Aorta (tissue), 5 donors: ENCODE results near the gene CTSZ. TPM values are rescaled to one million over a fixed set of nuclear protein-coding genes. Genes with fewer than 3 reads are reported as not detected.

Source experiments
- ATAC-seq: fragments of 200-7000 bp; cut with Tn5 transposase; one replicate; pipeline ENCODE4 v1.9.1; 2022; ENCODE audit warnings: moderate library complexity; ENCODE audit not compliant: low FRiP score
- DNase-seq, 2 donors: peaks; one replicate each; pipeline ENCODE4 v3.0.0-alpha.2; 2020
- H3K27ac ChIP-seq, 2 donors: one replicate each; pipeline ENCODE4 v1.5.1; 2013; ENCODE audit warnings: low read length in 2 of 2, mild to moderate bottlenecking in 2 of 2, moderate library complexity in 2 of 2, control low read depth in 1 of 2, inconsistent platforms in 1 of 2, low read depth in 1 of 2
- H3K27me3 ChIP-seq, 2 donors: one replicate each; pipeline ENCODE4 v1.6.1; 2013; ENCODE audit warnings: control low read depth in 1 of 2, low read length in 1 of 2, mild to moderate bottlenecking in 1 of 2, moderate library complexity in 1 of 2; ENCODE audit not compliant: insufficient read depth in 2 of 2, control insufficient read depth in 1 of 2
- H3K36me3 ChIP-seq, 2 donors: one replicate each; pipeline ENCODE4 v1.6.1; 2013; ENCODE audit warnings: control low read depth in 1 of 2, low read length in 1 of 2, mild to moderate bottlenecking in 1 of 2; ENCODE audit not compliant: insufficient read depth in 2 of 2, control insufficient read depth in 1 of 2
- H3K4me1 ChIP-seq, 2 donors: one replicate each; pipeline ENCODE4 v1.6.1; 2013; ENCODE audit warnings: low read length in 2 of 2, control low read depth in 1 of 2, mild to moderate bottlenecking in 1 of 2, moderate library complexity in 1 of 2; ENCODE audit not compliant: insufficient read depth in 2 of 2, control insufficient read depth in 1 of 2
- H3K4me3 ChIP-seq, 2 donors: one replicate each; pipeline ENCODE4 v1.5.1; 2013; ENCODE audit warnings: low read length in 2 of 2, control low read depth in 1 of 2, mild to moderate bottlenecking in 1 of 2
- H3K9me3 ChIP-seq: one replicate; pipeline ENCODE4 v1.6.1; 2013; ENCODE audit warnings: mild to moderate bottlenecking, low read length; ENCODE audit not compliant: control insufficient read depth
- WGBS, 2 donors: extraction: QIAGEN DNeasy Blood & Tissue Kit; methylation state at CpG; one replicate each; pipeline ENCODE4 v1.1.7; 2013; 5-methylcytosine and 5-hydroxymethylcytosine counted together
- intact Hi-C, 2 donors: fragments of 100-400 bp; cut with DNase I; formaldehyde crosslinking; loops; one replicate each; pipeline versions ENCODE4 v1.14.2 to v1.15.0; 2022
- polyA plus RNA-seq, 2 donors: library from polyadenylated mRNA; stranded (reverse); fragments of 200-250 nt; gene quantifications; one replicate each; pipeline ENCODE4 v1.2.3, GENCODE V29; 2013
- total RNA-seq, 2 donors: library from RNA; stranded (reverse); fragmentation: NEBNext Ultra II Directional; extraction: Animal tissue kit (Norgen Biotek cat#: 25700); gene quantifications; one replicate each; pipeline ENCODE4 v1.2.1, GENCODE V29; 2021
- donor health status: healthy with polysubstance abuse.
- donor health status: Bipolar disorder and iron deficiency.
- donor health status: DM: no; HTN: no; CAD: no.
- donor health status: DM: no; HTN: no; CAD: no.
- donor health status: DM: yes; HTN: yes; CAD: no.

Gene CTSZ
- total and polyA plus RNA-seq, 4 donors = 183 to 350 (median 270) TPM

DNA sequence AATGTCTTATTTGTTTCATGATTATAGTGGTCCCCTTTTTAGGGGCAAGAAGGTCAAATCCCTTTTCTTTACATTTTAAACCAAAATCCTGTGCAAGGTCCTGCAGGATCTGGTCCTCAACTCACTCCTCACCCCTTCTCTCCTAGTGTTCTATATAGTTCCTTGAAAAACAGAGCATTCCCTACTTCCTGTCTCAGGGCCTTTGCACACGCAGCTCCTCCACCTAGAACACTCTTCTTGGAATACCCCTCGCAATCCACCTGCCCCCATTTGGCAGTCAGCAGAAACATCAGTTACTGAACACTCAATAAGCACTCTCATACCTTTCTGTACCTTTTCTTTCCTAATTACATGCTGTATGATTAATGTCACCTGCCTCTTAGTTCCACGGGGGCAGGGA is 28.3 kb upstream of the CTSZ start:
- Histone ChIP-seq H3K4me1 (no peaks in the 10 kb centered on the region), H3K27me3 (no peaks in the 10 kb centered on the region), H3K4me3 (no peak overlapping the region), H3K27ac (no peak overlapping the region), H3K36me3 (peaks cover 8% of the 10 kb centered on the region in 2 donors), H3K9me3 (no peaks in the 10 kb centered on the region)
- WGBS, 2 donors = 97 to 99% methylated on average over 3 of the region's 3 CpGs
- intact Hi-C loops = no loop called here
- no peak for DNase-seq
- no peak for ATAC-seq

DNA sequence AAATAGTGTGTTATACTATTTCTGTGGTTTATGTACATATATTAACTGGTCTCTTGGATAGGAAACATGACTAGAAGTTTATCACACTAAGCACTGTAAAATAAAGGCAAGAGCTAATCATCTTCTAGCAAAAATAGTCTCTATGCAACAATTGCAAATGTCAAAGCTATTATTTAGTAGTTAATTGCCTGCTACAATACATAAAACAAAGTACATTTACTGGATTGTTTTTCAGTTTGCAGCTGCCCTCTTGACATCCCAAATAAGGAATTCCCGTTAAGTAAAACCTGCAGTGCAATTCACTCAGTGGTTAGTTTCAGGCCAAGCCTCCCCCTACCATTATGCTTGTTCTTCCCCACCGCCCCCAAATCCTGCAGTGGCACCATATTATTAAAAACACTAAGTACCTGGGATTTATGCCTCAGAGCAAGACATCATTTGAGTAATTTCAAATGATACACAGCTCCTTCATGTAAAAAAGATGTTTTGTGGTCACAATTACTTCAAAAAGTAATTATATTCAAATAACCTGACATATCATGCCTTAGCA is 26.6 kb upstream of the CTSZ start:
- Histone ChIP-seq H3K27ac (no peak overlapping the region), H3K27me3 (no peaks in the 10 kb centered on the region), H3K4me3 (no peak overlapping the region), H3K36me3 (peaks cover 8% of the 10 kb centered on the region in 2 donors), H3K4me1 (peaks cover 0 to 5% of the 10 kb centered on the region in 2 donors), H3K9me3 (no peaks in the 10 kb centered on the region)
- WGBS, 2 donors = 90 to 92% methylated on average over 2 of the region's 2 CpGs
- DNase-seq = no peak
- intact Hi-C loops = loop anchor here (5.0 kb wide), 2 partner anchors 36 to 141 kb away; no protein-coding TSS in a partner anchor
- ATAC-seq = no peak

DNA sequence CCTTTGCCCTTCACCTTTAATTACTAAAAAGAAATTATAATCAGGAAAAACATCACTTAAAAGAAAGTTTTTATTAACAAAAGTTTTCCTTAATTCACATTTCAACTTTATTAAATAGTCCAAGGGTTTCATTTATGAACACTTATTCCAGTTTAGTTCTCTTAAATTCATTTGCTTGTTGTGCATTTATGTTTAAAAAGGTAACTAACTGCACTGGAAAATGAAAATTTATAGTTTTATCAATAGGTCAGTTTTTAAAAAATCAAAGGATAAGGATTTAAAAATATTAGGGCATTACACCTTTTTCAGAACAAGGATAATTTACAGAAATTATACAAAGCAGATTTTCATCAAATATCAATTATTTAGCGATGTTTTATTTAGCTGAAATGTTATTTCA is 26.0 kb upstream of the CTSZ start:
- H3K27me3 ChIP-seq = no peaks in the 10 kb centered on the region
- DNase-seq (no peak), ATAC-seq (no peak)
- H3K9me3 ChIP-seq = no peaks in the 10 kb centered on the region
- intact Hi-C loops = loop anchor here (5.0 kb wide), 2 partner anchors 36 to 141 kb away; no protein-coding TSS in a partner anchor
- H3K27ac ChIP-seq = no peak overlapping the region
- peaks cover 0 to 5% of the 10 kb centered on the region in 2 donors for H3K4me1 ChIP-seq
- no peak overlapping the region for H3K4me3 ChIP-seq
- 98% methylated on average over 1 of the region's 1 CpG for WGBS, 2 donors
- peaks cover 8% of the 10 kb centered on the region in 2 donors for H3K36me3 ChIP-seq

DNA sequence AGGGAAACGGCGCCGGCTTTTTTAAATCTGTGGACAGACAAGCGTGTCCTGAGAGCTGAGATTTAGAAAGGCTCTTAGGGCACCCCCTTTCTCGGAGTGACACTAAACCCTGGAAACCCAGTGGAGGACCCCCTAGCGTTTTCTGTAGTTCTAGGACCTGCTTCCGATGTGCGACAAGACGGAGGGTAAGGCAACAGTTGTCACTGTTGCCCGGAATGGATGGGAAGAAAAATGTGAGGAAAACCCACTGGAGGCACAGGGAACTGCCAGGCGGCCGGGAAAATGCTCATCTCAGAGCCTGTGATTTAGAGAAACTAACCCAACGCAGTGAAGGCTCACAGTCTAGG is 25.6 kb upstream of the CTSZ start:
- intact Hi-C loops = loop anchor here (5.0 kb wide), 2 partner anchors 35 to 140 kb away; no protein-coding TSS in a partner anchor
- DNase-seq = no peak
- Histone ChIP-seq H3K4me3 (peak overlapping the region; percentile 52 to 63), H3K36me3 (peaks cover 8% of the 10 kb centered on the region in 2 donors), H3K27me3 (no peaks in the 10 kb centered on the region), H3K9me3 (no peaks in the 10 kb centered on the region), H3K27ac (peak overlapping the region; percentile 24 to 71), H3K4me1 (peaks cover 0 to 5% of the 10 kb centered on the region in 2 donors)
- WGBS, 2 donors = 1% methylated on average over 13 of the region's 13 CpGs
- peak; percentile 2 for ATAC-seq

- intact Hi-C loops = loop anchor here (5.0 kb wide), 2 partner anchors 35 to 140 kb away; no protein-coding TSS in a partner anchor
- Histone ChIP-seq H3K9me3 (no peaks in the 10 kb centered on the region), H3K27me3 (no peaks in the 10 kb centered on the region), H3K4me1 (peaks cover 0 to 5% of the 10 kb centered on the region in 2 donors), H3K4me3 (peak within 1 kb of the TSS; percentile 52 to 78), H3K27ac (peak within 1 kb of the TSS; percentile 24 to 71), H3K36me3 (peaks cover 6 to 8% of the 10 kb centered on the region in 2 donors)
- 0% methylated on average over 86 of the region's 86 CpGs for WGBS, 2 donors
- DNase-seq (peak; percentile 98), ATAC-seq (peak; percentile 100)
Observed at GRCh38 chr20:59032023-59032712, 25.1 kb upstream of the CTSZ start, which contains the start of gene ATP5F1E. TSS of gene ATP5F1E (minus strand) at chr20:59032335. CDS start at chr20:59032251, 84 bp downstream.

DNA sequence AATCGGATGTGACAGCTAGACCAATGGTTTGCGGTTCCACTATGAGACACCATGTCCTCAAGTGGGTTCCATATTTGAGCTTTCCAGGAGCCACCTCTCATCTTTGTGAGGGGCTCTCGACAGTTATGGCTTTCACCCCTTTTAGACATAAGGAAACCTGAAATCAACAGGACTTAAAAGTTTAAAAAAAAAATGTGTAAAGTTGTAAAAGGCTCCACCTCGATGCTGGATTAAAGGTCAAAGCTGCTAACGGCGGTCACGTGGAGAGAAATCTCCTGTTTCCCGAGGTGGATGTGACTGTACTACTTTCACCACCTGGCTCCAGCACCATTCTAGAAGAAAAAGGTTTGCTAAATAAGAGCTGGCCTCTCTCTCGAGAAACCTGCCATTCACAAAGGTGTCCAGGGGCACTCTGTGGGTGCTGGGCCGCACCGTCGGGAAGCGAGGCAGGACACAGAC is 24.5 kb upstream of the CTSZ start:
- Histone ChIP-seq H3K27ac (peak overlapping the region in 1 of 2 donors; percentile 38), H3K4me3 (peak overlapping the region; percentile 46 to 78), H3K9me3 (no peaks in the 10 kb centered on the region), H3K4me1 (peaks cover 0 to 5% of the 10 kb centered on the region in 2 donors), H3K36me3 (peaks cover 6% of the 10 kb centered on the region in 2 donors), H3K27me3 (no peaks in the 10 kb centered on the region)
- intact Hi-C loops = loop anchor here (5.0 kb wide), 2 partner anchors 34 to 139 kb away; no protein-coding TSS in a partner anchor
- DNase-seq (no peak), ATAC-seq (no peak)
- WGBS, 2 donors = 19 to 21% methylated on average over 13 of the region's 13 CpGs

DNA sequence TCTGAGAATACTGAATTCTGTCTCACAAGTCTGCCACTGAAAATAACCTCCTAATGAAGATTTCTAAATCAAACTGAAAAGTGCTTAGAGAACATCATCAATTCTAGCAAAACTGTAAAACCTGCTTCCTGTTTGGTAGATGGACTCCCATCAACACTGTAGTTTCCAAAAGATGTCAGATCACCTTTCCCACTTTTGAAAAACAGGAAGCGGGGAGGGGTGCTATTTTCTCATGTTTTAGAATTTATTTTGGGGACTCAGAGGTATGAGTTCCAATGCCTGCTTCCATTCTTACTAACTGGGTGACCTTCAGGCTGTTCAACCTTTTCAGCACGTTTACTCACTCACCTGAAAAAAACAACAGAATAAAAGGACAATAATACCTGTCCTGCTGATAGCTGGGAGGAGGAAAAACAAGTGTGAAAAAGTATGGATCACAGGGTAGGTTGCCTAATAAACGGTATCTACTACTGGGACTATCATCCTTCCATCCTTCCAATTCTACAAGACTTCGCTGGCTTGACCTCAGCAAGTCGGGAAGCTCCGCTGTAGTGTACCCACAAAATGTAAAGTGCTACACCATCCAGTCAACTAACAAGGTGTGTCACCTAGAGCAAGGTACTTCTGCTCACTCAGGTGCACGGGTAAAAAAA is 24.0 kb upstream of the CTSZ start:
- peaks cover 3 to 6% of the 10 kb centered on the region in 2 donors for H3K36me3 ChIP-seq
- H3K27ac ChIP-seq = no peak overlapping the region
- no peaks in the 10 kb centered on the region for H3K27me3 ChIP-seq
- peak overlapping the region; percentile 46 to 78 for H3K4me3 ChIP-seq
- no peaks in the 10 kb centered on the region for H3K9me3 ChIP-seq
- DNase-seq (no peak), ATAC-seq (no peak)
- intact Hi-C loops = loop anchor here (5.0 kb wide), 2 partner anchors 34 to 139 kb away; no protein-coding TSS in a partner anchor
- H3K4me1 ChIP-seq = peaks cover 0 to 5% of the 10 kb centered on the region in 2 donors
- 74 to 76% methylated on average over 7 of the region's 7 CpGs for WGBS, 2 donors

- Histone ChIP-seq H3K9me3 (no peaks in the 10 kb centered on the region), H3K27me3 (no peaks in the 10 kb centered on the region), H3K4me3 (no peak overlapping the region), H3K4me1 (peaks cover 0 to 5% of the 10 kb centered on the region in 2 donors), H3K27ac (no peak overlapping the region), H3K36me3 (peaks cover 0 to 3% of the 10 kb centered on the region in 2 donors)
- DNase-seq = no peak
- 32 to 33% methylated on average over 2 of the region's 2 CpGs for WGBS, 2 donors
- intact Hi-C loops = no loop called here
- ATAC-seq = no peak
Observed at GRCh38 chr20:59028812-59029211, 21.8 kb upstream of the CTSZ start.
